HG02870 (cell line): ENCODE data around the gene OAS2.
"Not testable (repeated sequence)": the region's sequence is repeated elsewhere in the genome, so short reads cannot be mapped to it uniquely, and the experiment has no call there.

Source experiments
- ATAC-seq: cut with Tn5 transposase; IDR thresholded peaks from one replicate; pipeline ENCODE4 v1.9.1; 2021; ENCODE audit warnings: mild to moderate bottlenecking, moderate library complexity; ENCODE audit not compliant: unreplicated experiment

Gene OAS2

GRCh38 chr12:112947761-112948160 is 30.6 kb upstream of the OAS2 start:
- no peak for ATAC-seq

- ATAC-seq, result no peak
Measured at GRCh38 chr12:112948806-112949205, 29.5 kb upstream of the OAS2 start.

- no peak for ATAC-seq
Measured at GRCh38 chr12:112950701-112951100, 27.6 kb upstream of the OAS2 start.

- ATAC-seq, result not testable (repeated sequence)
Measured at GRCh38 chr12:112957125-112957524, 21.2 kb upstream of the OAS2 start.

GRCh38 chr12:112961074-112961473 is 17.2 kb upstream of the OAS2 start:
- no peak for ATAC-seq

- no peak for ATAC-seq
Measured at GRCh38 chr12:112961536-112961935, 16.8 kb upstream of the OAS2 start.

- no peak for ATAC-seq
Measured at GRCh38 chr12:112962561-112962960, 15.8 kb upstream of the OAS2 start.

- no peak for ATAC-seq
Measured at GRCh38 chr12:112963227-112963861, 15.0 kb upstream of the OAS2 start.

- no peak for ATAC-seq
Measured at GRCh38 chr12:112964067-112964670, 14.2 kb upstream of the OAS2 start.

GRCh38 chr12:112964915-112965314 is 13.4 kb upstream of the OAS2 start:
- ATAC-seq, result no peak

- no peak for ATAC-seq
Measured at GRCh38 chr12:112965643-112966042, 12.7 kb upstream of the OAS2 start.

- no peak for ATAC-seq
Measured at GRCh38 chr12:112967306-112967705, 11.0 kb upstream of the OAS2 start.

- no peak for ATAC-seq
Measured at GRCh38 chr12:112967858-112968257, 10.5 kb upstream of the OAS2 start.

- ATAC-seq, result no peak
Measured at GRCh38 chr12:112969547-112970306, 8.6 kb upstream of the OAS2 start.

GRCh38 chr12:112970391-112970790 is 7.9 kb upstream of the OAS2 start:
- ATAC-seq, result no peak

GRCh38 chr12:112971248-112971647 is 7.1 kb upstream of the OAS2 start:
- ATAC-seq, result no peak

GRCh38 chr12:112973011-112973735 is 5.1 kb upstream of the OAS2 start:
- ATAC-seq, result no peak

- ATAC-seq, result no peak
Measured at GRCh38 chr12:112973818-112974231, 4.5 kb upstream of the OAS2 start.

GRCh38 chr12:112974904-112975303 is 3.4 kb upstream of the OAS2 start:
- ATAC-seq, result no peak

- no peak for ATAC-seq
Measured at GRCh38 chr12:112977139-112977538, 1.2 kb upstream of the OAS2 start.

GRCh38 chr12:112977641-112978040 is 678 bp upstream of the OAS2 start:
- ATAC-seq, result no peak
